ENCODE results near the gene ABCG1.

DNA sequence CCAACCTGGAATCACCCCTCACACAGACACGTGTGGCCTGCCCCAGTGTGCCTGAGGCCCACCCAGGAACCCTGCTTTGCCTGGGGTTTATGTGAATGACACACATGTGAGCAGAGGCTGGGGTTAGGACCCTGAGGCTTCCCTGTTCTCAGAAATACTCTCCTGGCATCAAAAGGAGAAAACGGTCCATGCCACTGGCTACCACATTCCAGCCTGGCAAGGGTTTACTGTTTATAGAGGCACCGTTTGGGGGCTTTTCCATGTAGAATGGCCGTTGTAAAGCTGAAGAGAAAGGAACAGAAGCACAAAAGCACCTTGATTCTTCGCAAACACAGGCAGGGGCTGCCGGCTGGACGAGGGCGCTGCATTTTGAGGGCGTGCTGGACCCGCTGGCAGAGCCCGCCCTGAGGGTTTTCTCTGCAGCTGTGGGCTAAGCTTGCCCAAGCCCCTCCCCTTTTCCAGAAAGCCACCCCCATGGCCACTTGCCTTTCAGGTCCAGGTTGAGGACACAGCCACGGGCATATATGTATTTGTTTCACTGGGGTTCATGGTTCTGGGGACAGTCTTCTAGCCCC, 83.2 kb downstream of the ABCG1 start:
- TF ChIP-seq POLR2AphosphoS5 (IDR thresholded peaks at IDR 0.05; ENCODE audit: low read depth, low read length), result no peak
- TF ChIP-seq TAF1 (IDR thresholded peaks at IDR 0.05; ENCODE audit: borderline replicate concordance, low read depth, low read length), result no peak
